HCT116 (cell line): ENCODE results near the gene ESRP2. TPM values are rescaled to one million over a fixed set of nuclear protein-coding genes. Genes with fewer than 3 reads are reported as not detected.

Source experiments
- ATAC-seq: fragments of 200-7000 bp; cut with Tn5 transposase; 2 replicates; pipeline ENCODE4 v1.9.1; 2020; ENCODE audit warnings: mild to moderate bottlenecking, moderate library complexity
- BruUV-seq: library from RNA; stranded (reverse); fragments of 400-500 nt; replicated peaks from 2 replicates; lab custom pipeline; 2021; lab: Mats Ljungman, UMichigan
- CTCF ChIA-PET: fragments of 300-600 bp; sonication (Branson Sonifier 250); formaldehyde crosslinking; loops from one replicate; lab custom pipeline; 2021; ENCODE audit warnings: antibody characterized with exemption; lab: Charles Lee
- POLR2A ChIA-PET: fragments of 300-600, 350-600 bp; sonication (Branson Sonifier 250); formaldehyde crosslinking; loops from one replicate; lab custom pipeline; 2021; ENCODE audit warnings: antibody characterized with exemption; lab: Charles Lee
- RAD21 ChIA-PET, 2 experiments: fragments of 300-600 bp; sonication (Branson Sonifier 250); formaldehyde crosslinking; loops; one replicate each; lab custom pipeline; 2023; ENCODE audit warnings: low total read pairs in 2 of 2; ENCODE audit not compliant: uncharacterized antibody in 2 of 2, unreplicated experiment in 2 of 2, low non-redundant PET in 1 of 2; lab: Charles Lee
- DNase-seq: peaks from one replicate; pipeline ENCODE4 v3.0.0-alpha.2; 2010; ENCODE audit warnings: low read depth, low spot score
- H2AFZ ChIP-seq: fragments of 200-600 bp; shearing (Covaris generic), sonication (generic); 2 replicates; pipeline ENCODE4 v1.6.1; 2017; ENCODE audit warnings: low read depth, mixed run types, mixed read lengths, antibody characterized with exemption, low read length; ENCODE audit not compliant: poor library complexity, severe bottlenecking
- H3K27ac ChIP-seq: 2 replicates; pipeline ENCODE4 v1.5.1; 2012; ENCODE audit warnings: low read depth, low read length
- H3K27me3 ChIP-seq: fragments of 200-600 bp; sonication (generic); 2 replicates; pipeline ENCODE4 v1.6.1; 2016; ENCODE audit warnings: mixed run types, low read length, mixed read lengths; ENCODE audit not compliant: insufficient read depth
- H3K36me3 ChIP-seq, 2 experiments: fragments of 200-500 bp in 1 of 2; fragments of 200-600 bp in 1 of 2; sonication (Bioruptor generic) in 1 of 2; sonication (generic) in 1 of 2; 2 replicates each; pipeline versions ENCODE4 v1.5.1 to v1.6.1; 2014 to 2016; ENCODE audit warnings: low read length in 2 of 2, inconsistent platforms in 1 of 2, mixed read lengths in 1 of 2, mixed run types in 1 of 2; ENCODE audit not compliant: insufficient read depth in 2 of 2, control insufficient read depth in 1 of 2
- H3K4me1 ChIP-seq, 2 experiments: fragments of 200-600 bp in 1 of 2; sonication (generic) in 1 of 2; 2 replicates each; pipeline versions ENCODE4 v1.5.1 to v1.6.1; 2012 to 2017; ENCODE audit warnings: low read length in 2 of 2, inconsistent platforms in 1 of 2, mild to moderate bottlenecking in 1 of 2, mixed read lengths in 1 of 2, mixed run types in 1 of 2, moderate library complexity in 1 of 2; ENCODE audit not compliant: insufficient read depth in 2 of 2, control insufficient read depth in 1 of 2
- H3K4me2 ChIP-seq: fragments of 200-600 bp; sonication (generic); 2 replicates; pipeline ENCODE4 v1.6.1; 2017; ENCODE audit warnings: mixed run types, low read length, mixed read lengths
- H3K4me3 ChIP-seq, 2 experiments: fragments of 200-600 bp in 1 of 2; sonication (generic) in 1 of 2; replicated peaks in 1 of 2; 2 replicates each; pipeline ENCODE4 v1.5.1; 2011 to 2016; ENCODE audit warnings: low read length in 2 of 2, control low read depth in 1 of 2, low read depth in 1 of 2, mild to moderate bottlenecking in 1 of 2, mixed read lengths in 1 of 2, mixed run types in 1 of 2
- H3K79me2 ChIP-seq: fragments of 200-600 bp; sonication (generic); 2 replicates; pipeline ENCODE4 v1.6.1; 2017; ENCODE audit warnings: mild to moderate bottlenecking, mixed run types, low read length, moderate library complexity, mixed read lengths; ENCODE audit not compliant: insufficient read depth
- H3K9ac ChIP-seq: fragments of 200-600 bp; sonication (generic); 2 replicates; pipeline ENCODE4 v1.6.1; 2016; ENCODE audit warnings: low read length, mixed read lengths
- H3K9me2 ChIP-seq: fragments of 200-600 bp; sonication (generic), shearing (Covaris generic); 2 replicates; pipeline ENCODE4 v1.6.1; 2017; ENCODE audit warnings: mixed run types, mild to moderate bottlenecking, moderate library complexity; ENCODE audit not compliant: insufficient read depth
- H3K9me3 ChIP-seq, 2 experiments: fragments of 200-500 bp in 1 of 2; fragments of 200-600 bp in 1 of 2; sonication (Bioruptor generic) in 1 of 2; sonication (generic) in 1 of 2; 2 replicates each; pipeline ENCODE4 v1.6.1; 2014 to 2017; ENCODE audit warnings: low read length in 2 of 2, mixed read lengths in 2 of 2, inconsistent platforms in 1 of 2, low read depth in 1 of 2, mild to moderate bottlenecking in 1 of 2, mixed run types in 1 of 2, moderate library complexity in 1 of 2; ENCODE audit not compliant: control insufficient read depth in 1 of 2, insufficient read depth in 1 of 2
- H4K20me1 ChIP-seq: fragments of 200-600 bp; sonication (generic), shearing (Covaris generic); 2 replicates; pipeline ENCODE4 v1.6.1; 2017; ENCODE audit warnings: mixed run types, mild to moderate bottlenecking, moderate library complexity; ENCODE audit not compliant: insufficient read depth
- CBX3 ChIP-seq: IDR thresholded peaks from 2 replicates; pipeline ENCODE4 v1.6.1; 2012; ENCODE audit warnings: low read depth
- EZH2 ChIP-seq: fragments of 200-600 bp; sonication (generic); IDR thresholded peaks from 2 replicates; pipeline ENCODE4 v1.6.1; 2017; ENCODE audit warnings: antibody characterized with exemption, mixed run types
- EZH2phosphoT487 ChIP-seq: fragments of 200-600 bp; IDR thresholded peaks from 2 replicates; pipeline ENCODE4 v1.6.1; 2018; ENCODE audit warnings: antibody characterized with exemption, borderline replicate concordance
- FOSL1 ChIP-seq: IDR thresholded peaks from 2 replicates; pipeline ENCODE4 v1.6.1; 2012; ENCODE audit warnings: low read depth
- JUND ChIP-seq: IDR thresholded peaks from 2 replicates; pipeline ENCODE4 v1.6.1; 2012
- POLR2A ChIP-seq: IDR thresholded peaks from 2 replicates; pipeline ENCODE4 v1.7.0; 2011; ENCODE audit warnings: borderline replicate concordance; ENCODE audit not compliant: insufficient read depth, insufficient read length; ENCODE audit errors: extremely low read depth
- RAD21 ChIP-seq: IDR thresholded peaks from 2 replicates; pipeline ENCODE4 v1.6.1; 2012; ENCODE audit warnings: low read depth, mild to moderate bottlenecking
- SRF ChIP-seq: IDR thresholded peaks from 2 replicates; pipeline ENCODE4 v1.6.1; 2012; ENCODE audit warnings: low read depth
- TCF7L2 ChIP-seq: IDR thresholded peaks from 2 replicates; pipeline ENCODE4 v1.7.0; 2011; ENCODE audit warnings: borderline replicate concordance, inconsistent platforms; ENCODE audit not compliant: insufficient read depth, insufficient read length; ENCODE audit errors: extremely low read depth
- YY1 ChIP-seq: IDR thresholded peaks from 2 replicates; pipeline ENCODE4 v1.6.1; 2011; ENCODE audit warnings: low read length, low read depth, moderate library complexity, mild to moderate bottlenecking; ENCODE audit not compliant: insufficient replicate concordance; ENCODE audit errors: extremely low read depth
- ZFX ChIP-seq: fragments of 450-650 bp; IDR thresholded peaks from 2 replicates; pipeline ENCODE4 v1.6.1; 2017
- ZNF274 ChIP-seq: fragments of 200-500 bp; sonication (Bioruptor generic); IDR thresholded peaks from 2 replicates; pipeline ENCODE4 v1.6.1; 2014; ENCODE audit warnings: mild to moderate bottlenecking, low read depth, low read length, inconsistent platforms
- intact Hi-C: fragments of 100-400 bp; cut with micrococcal nuclease; formaldehyde crosslinking; loops from 2 replicates; pipeline ENCODE4 v1.10.0; 2022
- total RNA-seq: library from RNA; stranded (reverse); gene quantifications from one replicate; pipeline ENCODE4 v1.2.1, GENCODE V29; 2021; ENCODE audit not compliant: unreplicated experiment
- TF ChIP-seq, protein P1 (sequence below): IDR thresholded peaks from 2 replicates; pipeline ENCODE4 v1.6.1; 2012
- TF ChIP-seq, protein P2 (sequence below): IDR thresholded peaks from 2 replicates; pipeline ENCODE4 v1.6.1; 2011; ENCODE audit warnings: mild to moderate bottlenecking, low read length, moderate library complexity; ENCODE audit not compliant: insufficient replicate concordance; ENCODE audit errors: extremely low read depth
- TF ChIP-seq, protein P3 (sequence below): IDR thresholded peaks from 2 replicates; pipeline ENCODE4 v1.6.1; 2012
- TF ChIP-seq, protein P4 (sequence below): IDR thresholded peaks from 2 replicates; pipeline ENCODE4 v1.6.1; 2012; ENCODE audit warnings: low read depth

ESRP2 gene
- total RNA-seq, 1 experiment from 2014 or later, result 42.5 TPM

DNA sequence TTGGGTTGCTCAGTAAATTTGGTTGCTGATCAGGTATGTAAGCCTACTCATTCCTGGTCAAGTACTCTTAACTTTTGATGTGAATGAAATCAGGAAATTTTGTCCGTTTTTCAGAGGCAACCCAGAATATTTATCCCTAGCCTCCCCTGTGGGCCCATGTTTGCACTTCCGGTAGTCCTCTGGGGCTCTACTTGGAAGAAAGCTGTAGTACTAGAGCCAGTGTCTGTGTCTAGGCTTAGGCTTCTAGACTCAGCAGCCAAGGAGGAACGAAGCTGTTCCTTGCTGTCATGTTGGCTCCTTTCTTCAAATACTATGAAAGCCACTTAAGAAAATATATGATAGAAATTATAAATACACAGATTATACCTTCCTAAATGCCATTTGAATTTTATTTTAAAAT lies 21.2 kb downstream of the ESRP2 start:
- Histone ChIP-seq H3K79me2 (no peaks in the 10 kb centered on the region), H3K36me3 (no peaks in the 10 kb centered on the region), H4K20me1 (no peaks in the 10 kb centered on the region), H3K27ac (no peak overlapping the region), H3K4me1 (no peaks in the 10 kb centered on the region), H3K9ac (no peak overlapping the region), H3K9me3 (no peaks in the 10 kb centered on the region), H3K27me3 (no peaks in the 10 kb centered on the region), H3K9me2 (no peaks in the 10 kb centered on the region), H3K4me3 (no peak overlapping the region), H2AFZ (no peak overlapping the region)
- ChIA-PET RAD21 (no interaction called here), POLR2A (interaction anchor here (0.6 kb wide), 1 partner anchor 12 kb away, joined by 6 read pairs; no protein-coding TSS in a partner anchor), CTCF (no interaction called here)
- no peak for ATAC-seq
- intact Hi-C loops, result no loop called here
- BruUV-seq, result no TSS peak
- TF ChIP-seq SRF (no peak), FOSL1 (no peak)
- TF ChIP-seq, all 23 proteins: peak for 0
- no peak overlapping the region for H3K4me2 ChIP-seq
- no peak for DNase-seq

DNA sequence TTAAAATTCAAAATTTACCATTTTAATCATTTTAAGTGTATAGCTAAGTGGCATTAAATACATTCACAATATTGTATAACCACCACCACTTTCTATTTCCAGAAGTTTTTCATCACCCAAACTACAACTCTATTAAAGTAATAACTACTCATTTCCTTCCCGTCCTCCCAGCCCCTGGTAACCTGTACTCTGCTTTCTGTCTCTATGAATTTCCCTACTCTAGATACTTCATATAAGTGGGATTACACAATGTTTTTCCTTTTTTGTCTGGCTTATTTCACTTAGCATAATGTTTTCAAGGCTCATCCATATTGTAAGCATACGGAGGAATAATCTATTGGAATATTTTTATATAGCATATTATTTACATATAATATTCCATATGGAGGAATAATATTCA lies 29.7 kb downstream of the ESRP2 start:
- no peaks in the 10 kb centered on the region for H3K9me2 ChIP-seq
- H2AFZ ChIP-seq, result no peak overlapping the region
- no peak for DNase-seq
- H3K27me3 ChIP-seq, result no peaks in the 10 kb centered on the region
- H3K9ac ChIP-seq, result no peak overlapping the region
- H3K36me3 ChIP-seq, result no peaks in the 10 kb centered on the region
- H4K20me1 ChIP-seq, result no peaks in the 10 kb centered on the region
- H3K4me3 ChIP-seq, result no peak overlapping the region
- H3K9me3 ChIP-seq, result no peaks in the 10 kb centered on the region
- BruUV-seq, result no TSS peak
- ATAC-seq, result no peak
- ChIA-PET RAD21 (no interaction called here), POLR2A (no interaction called here), CTCF (no interaction called here)
- H3K4me1 ChIP-seq, result no peaks in the 10 kb centered on the region
- no peaks in the 10 kb centered on the region for H3K79me2 ChIP-seq
- no peak overlapping the region for H3K27ac ChIP-seq
- intact Hi-C loops, result no loop called here
- no peak overlapping the region for H3K4me2 ChIP-seq
- no peak for TF ChIP-seq YY1
- TF ChIP-seq TCF7L2, result no peak
- no peak for TF ChIP-seq EZH2phosphoT487
- TF ChIP-seq, protein P1, sequence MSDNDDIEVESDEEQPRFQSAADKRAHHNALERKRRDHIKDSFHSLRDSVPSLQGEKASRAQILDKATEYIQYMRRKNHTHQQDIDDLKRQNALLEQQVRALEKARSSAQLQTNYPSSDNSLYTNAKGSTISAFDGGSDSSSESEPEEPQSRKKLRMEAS, result no peak
- TF ChIP-seq POLR2A, result no peak
- TF ChIP-seq, protein P2, sequence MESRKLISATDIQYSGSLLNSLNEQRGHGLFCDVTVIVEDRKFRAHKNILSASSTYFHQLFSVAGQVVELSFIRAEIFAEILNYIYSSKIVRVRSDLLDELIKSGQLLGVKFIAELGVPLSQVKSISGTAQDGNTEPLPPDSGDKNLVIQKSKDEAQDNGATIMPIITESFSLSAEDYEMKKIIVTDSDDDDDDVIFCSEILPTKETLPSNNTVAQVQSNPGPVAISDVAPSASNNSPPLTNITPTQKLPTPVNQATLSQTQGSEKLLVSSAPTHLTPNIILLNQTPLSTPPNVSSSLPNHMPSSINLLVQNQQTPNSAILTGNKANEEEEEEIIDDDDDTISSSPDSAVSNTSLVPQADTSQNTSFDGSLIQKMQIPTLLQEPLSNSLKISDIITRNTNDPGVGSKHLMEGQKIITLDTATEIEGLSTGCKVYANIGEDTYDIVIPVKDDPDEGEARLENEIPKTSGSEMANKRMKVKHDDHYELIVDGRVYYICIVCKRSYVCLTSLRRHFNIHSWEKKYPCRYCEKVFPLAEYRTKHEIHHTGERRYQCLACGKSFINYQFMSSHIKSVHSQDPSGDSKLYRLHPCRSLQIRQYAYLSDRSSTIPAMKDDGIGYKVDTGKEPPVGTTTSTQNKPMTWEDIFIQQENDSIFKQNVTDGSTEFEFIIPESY, result no peak
- TF ChIP-seq FOSL1, result no peak
- no peak for TF ChIP-seq ZNF274
- no peak for TF ChIP-seq CBX3
- TF ChIP-seq RAD21, result no peak
- no peak for TF ChIP-seq ZFX
- no peak for TF ChIP-seq SRF
- TF ChIP-seq, protein P3, sequence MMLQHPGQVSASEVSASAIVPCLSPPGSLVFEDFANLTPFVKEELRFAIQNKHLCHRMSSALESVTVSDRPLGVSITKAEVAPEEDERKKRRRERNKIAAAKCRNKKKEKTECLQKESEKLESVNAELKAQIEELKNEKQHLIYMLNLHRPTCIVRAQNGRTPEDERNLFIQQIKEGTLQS, result no peak
- no peak for TF ChIP-seq JUND
- TF ChIP-seq EZH2, result no peak
- TF ChIP-seq, protein P4, sequence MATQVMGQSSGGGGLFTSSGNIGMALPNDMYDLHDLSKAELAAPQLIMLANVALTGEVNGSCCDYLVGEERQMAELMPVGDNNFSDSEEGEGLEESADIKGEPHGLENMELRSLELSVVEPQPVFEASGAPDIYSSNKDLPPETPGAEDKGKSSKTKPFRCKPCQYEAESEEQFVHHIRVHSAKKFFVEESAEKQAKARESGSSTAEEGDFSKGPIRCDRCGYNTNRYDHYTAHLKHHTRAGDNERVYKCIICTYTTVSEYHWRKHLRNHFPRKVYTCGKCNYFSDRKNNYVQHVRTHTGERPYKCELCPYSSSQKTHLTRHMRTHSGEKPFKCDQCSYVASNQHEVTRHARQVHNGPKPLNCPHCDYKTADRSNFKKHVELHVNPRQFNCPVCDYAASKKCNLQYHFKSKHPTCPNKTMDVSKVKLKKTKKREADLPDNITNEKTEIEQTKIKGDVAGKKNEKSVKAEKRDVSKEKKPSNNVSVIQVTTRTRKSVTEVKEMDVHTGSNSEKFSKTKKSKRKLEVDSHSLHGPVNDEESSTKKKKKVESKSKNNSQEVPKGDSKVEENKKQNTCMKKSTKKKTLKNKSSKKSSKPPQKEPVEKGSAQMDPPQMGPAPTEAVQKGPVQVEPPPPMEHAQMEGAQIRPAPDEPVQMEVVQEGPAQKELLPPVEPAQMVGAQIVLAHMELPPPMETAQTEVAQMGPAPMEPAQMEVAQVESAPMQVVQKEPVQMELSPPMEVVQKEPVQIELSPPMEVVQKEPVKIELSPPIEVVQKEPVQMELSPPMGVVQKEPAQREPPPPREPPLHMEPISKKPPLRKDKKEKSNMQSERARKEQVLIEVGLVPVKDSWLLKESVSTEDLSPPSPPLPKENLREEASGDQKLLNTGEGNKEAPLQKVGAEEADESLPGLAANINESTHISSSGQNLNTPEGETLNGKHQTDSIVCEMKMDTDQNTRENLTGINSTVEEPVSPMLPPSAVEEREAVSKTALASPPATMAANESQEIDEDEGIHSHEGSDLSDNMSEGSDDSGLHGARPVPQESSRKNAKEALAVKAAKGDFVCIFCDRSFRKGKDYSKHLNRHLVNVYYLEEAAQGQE, result no peak
